Stomach (tissue), 9 donors: Measurements from ENCODE around the gene ANGEL1. TPM values are rescaled to one million over a fixed set of nuclear protein-coding genes. Genes with fewer than 3 reads are reported as not detected.

Source experiments
- DNase-seq, 2 donors: peaks; one replicate each; pipeline versions ENCODE4 v3.0.0 to v3.0.0-alpha.2; 2013 to 2019
- H3K27ac ChIP-seq, 5 donors: fragments of 200-600 bp in 4 of 5; sonication (generic) in 4 of 5; one replicate each; pipeline ENCODE4 v1.5.1; 2013 to 2019; ENCODE audit warnings: mild to moderate bottlenecking in 1 of 5, moderate library complexity in 1 of 5
- H3K27me3 ChIP-seq, 3 donors: fragments of 200-600 bp; sonication (generic); one replicate each; pipeline ENCODE4 v1.5.1; 2017 to 2019; ENCODE audit warnings: mixed run types in 1 of 3
- H3K36me3 ChIP-seq, 4 donors: fragments of 200-600 bp; sonication (generic); 1 replicate in 3 of 4; 2 replicates in 1 of 4; pipeline ENCODE4 v1.5.1; 2016 to 2019
- H3K4me1 ChIP-seq, 4 donors: fragments of 200-600 bp; sonication (generic); one replicate each; pipeline ENCODE4 v1.5.1; 2016 to 2019
- H3K4me3 ChIP-seq, 4 donors: fragments of 200-600 bp; sonication (generic) in 3 of 4; one replicate each; pipeline ENCODE4 v1.5.1; 2016 to 2019; ENCODE audit warnings: mild to moderate bottlenecking in 1 of 4
- H3K9me3 ChIP-seq, 4 donors: fragments of 200-600 bp; sonication (generic); one replicate each; pipeline ENCODE4 v1.5.1; 2016 to 2019
- EP300 ChIP-seq: sonication (generic); formaldehyde crosslinking; IDR thresholded peaks from one replicate; pipeline ENCODE4 v1.6.1; 2017; ENCODE audit warnings: antibody characterized with exemption
- POLR2A ChIP-seq, 4 donors: fragments of 450-650 bp; IDR thresholded peaks; one replicate each; pipeline ENCODE4 v1.6.1; 2016; ENCODE audit warnings: antibody characterized with exemption in 4 of 4, control low read depth in 2 of 4, mild to moderate bottlenecking in 1 of 4, moderate library complexity in 1 of 4
- POLR2AphosphoS5 ChIP-seq, 3 donors: sonication (generic); formaldehyde crosslinking; IDR thresholded peaks; one replicate each; pipeline ENCODE4 v1.6.1; 2016; ENCODE audit warnings: antibody characterized with exemption in 3 of 3
- WGBS, 5 donors: extraction: QIAGEN DNeasy Blood & Tissue Kit in 3 of 5; methylation state at CpG; one replicate each; pipeline versions ENCODE4 v1.1.5 to v1.1.7; 2013 to 2018; 5-methylcytosine and 5-hydroxymethylcytosine counted together
- intact Hi-C: fragments of 100-400 bp; cut with DNase I; formaldehyde crosslinking; loops from one replicate; pipeline ENCODE4 v1.15.1; 2023; ENCODE audit warnings: low total_unique reads
- polyA plus RNA-seq, 3 donors: library from polyadenylated mRNA; stranded (reverse); fragments of 200-250 nt; gene quantifications; one replicate each; pipeline ENCODE4 v1.2.3, GENCODE V29; 2013
- total RNA-seq, 5 donors: library from RNA; depleted of rRNA; stranded (reverse); fragments of >200 nt; gene quantifications; one replicate each; pipeline versions ENCODE4 v1.1.0 to v1.2.3, GENCODE V29; 2014 to 2016
- TF ChIP-seq, protein P1 (sequence below), 7 experiments: fragments of 450-650 bp in 4 of 7; fragments of 200-600 bp in 3 of 7; sonication (generic) in 3 of 7; IDR thresholded peaks; one replicate each; pipeline ENCODE4 v1.5.1; 2016 to 2019; ENCODE audit warnings: antibody characterized with exemption in 7 of 7, control low read depth in 2 of 7, mild to moderate bottlenecking in 1 of 7
- donor health status: healthy with polysubstance abuse.
- donor health status: Bipolar disorder and iron deficiency.
- donor health status: healthy.

Gene ANGEL1
- total and polyA plus RNA-seq, 8 donors: 2.3 to 32.6 (median 12.7) TPM

DNA sequence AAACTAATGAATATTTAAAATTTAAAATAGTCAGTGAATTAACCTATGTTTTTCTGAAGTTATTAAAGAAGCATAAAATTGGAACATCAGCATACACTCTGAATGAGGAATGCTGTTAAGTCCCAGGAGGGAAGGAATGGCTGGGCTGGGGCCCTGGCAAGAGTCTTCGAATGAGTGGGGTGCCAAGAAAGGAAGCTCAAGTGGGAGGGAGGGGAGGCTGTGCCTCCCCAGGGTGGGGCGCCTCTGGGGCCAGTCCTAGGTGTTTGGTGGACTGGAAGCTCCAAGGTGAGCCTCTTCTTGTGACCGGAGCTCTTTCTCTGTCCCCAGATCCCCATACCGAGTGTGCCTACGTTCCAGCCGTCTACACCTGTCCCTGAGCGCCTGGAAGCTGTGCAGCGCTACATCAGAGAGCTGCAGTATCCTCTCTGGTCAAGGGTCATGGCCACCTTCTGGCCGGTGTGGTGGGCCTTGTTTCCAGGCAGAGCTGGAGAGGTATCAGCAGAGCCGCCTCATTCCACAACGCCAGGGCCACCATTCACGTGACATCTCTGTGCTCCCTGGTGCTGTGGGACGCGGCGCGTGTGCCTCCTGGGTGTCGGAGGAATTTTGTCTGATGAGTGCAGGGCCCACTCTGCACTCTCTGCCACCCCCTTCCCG lies 42.9 kb downstream of the ANGEL1 start:
- intact Hi-C loops: no loop called here
- Histone ChIP-seq H3K36me3 (peaks cover 0 to 3% (median 0%) of the 10 kb centered on the region in 4 donors), H3K4me1 (peaks cover 0 to 38% (median 14%) of the 10 kb centered on the region in 4 donors), H3K4me3 (no peak overlapping the region), H3K27ac (peak overlapping the region in 1 of 5 donors; percentile 67), H3K27me3 (no peaks in the 10 kb centered on the region), H3K9me3 (no peaks in the 10 kb centered on the region)
- 85 to 96% (median 88%) methylated on average over 16 to 18 of the region's 18 CpGs for WGBS, 5 donors
- TF ChIP-seq EP300 (no peak), POLR2A (IDR thresholded peaks at IDR 0.05) (no peak), POLR2AphosphoS5 (IDR thresholded peaks at IDR 0.05) (no peak)
- TF ChIP-seq, protein P1, sequence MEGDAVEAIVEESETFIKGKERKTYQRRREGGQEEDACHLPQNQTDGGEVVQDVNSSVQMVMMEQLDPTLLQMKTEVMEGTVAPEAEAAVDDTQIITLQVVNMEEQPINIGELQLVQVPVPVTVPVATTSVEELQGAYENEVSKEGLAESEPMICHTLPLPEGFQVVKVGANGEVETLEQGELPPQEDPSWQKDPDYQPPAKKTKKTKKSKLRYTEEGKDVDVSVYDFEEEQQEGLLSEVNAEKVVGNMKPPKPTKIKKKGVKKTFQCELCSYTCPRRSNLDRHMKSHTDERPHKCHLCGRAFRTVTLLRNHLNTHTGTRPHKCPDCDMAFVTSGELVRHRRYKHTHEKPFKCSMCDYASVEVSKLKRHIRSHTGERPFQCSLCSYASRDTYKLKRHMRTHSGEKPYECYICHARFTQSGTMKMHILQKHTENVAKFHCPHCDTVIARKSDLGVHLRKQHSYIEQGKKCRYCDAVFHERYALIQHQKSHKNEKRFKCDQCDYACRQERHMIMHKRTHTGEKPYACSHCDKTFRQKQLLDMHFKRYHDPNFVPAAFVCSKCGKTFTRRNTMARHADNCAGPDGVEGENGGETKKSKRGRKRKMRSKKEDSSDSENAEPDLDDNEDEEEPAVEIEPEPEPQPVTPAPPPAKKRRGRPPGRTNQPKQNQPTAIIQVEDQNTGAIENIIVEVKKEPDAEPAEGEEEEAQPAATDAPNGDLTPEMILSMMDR (IDR thresholded peaks at IDR 0.05): no peak
- DNase-seq: no peak

DNA sequence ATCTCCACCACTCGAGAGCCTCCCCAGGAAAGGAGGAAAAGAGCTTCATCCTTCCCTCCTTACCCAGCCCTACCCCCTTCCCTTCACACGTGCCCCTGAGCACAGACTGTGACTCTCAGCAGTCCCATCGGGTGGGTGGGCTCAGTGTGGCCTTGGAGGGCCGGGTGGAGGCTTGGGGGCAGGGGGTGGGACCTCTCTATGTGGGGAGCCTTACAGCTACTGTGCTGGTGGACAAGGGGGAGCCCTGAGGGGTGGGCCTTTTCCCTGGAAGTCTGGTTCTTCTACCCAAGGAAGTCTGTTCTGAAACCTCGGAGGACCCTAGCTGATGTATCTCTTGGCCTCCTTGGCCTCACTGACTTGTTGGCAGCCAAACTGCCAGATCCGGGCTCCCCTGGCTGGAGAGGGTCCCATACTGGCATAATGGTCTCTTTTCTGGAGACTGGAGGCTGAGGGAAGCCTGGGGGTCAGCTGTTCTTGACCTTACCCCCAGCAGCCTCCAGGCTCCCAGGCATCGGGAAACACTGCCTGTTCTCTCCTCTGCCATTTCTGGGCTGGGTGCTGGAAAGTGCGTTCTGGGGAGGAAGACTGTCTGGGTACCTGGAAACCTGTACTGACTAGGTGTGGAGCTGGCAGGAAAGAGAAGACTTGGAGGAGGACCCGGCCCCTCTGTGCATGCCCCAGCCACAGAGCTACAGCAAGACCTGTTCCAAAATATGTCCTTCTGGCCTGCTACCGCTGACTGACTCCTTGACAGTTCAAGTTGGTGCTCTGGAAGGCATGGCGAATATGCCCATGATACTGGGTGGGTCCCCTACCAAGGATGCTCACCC lies 43.8 kb downstream of the ANGEL1 start:
- no peak overlapping the region for H3K4me3 ChIP-seq
- 62 to 73% (median 69%) methylated on average over 7 to 11 of the region's 11 CpGs for WGBS, 5 donors
- DNase-seq: no peak
- intact Hi-C loops: no loop called here
- no peaks in the 10 kb centered on the region for H3K9me3 ChIP-seq
- peaks cover 0 to 36% (median 12%) of the 10 kb centered on the region in 4 donors for H3K4me1 ChIP-seq
- no peaks in the 10 kb centered on the region for H3K27me3 ChIP-seq
- H3K36me3 ChIP-seq: peaks cover 0 to 3% (median 0%) of the 10 kb centered on the region in 4 donors
- TF ChIP-seq, protein P1 (IDR thresholded peaks at IDR 0.05): no peak
- TF ChIP-seq EP300 (no peak), POLR2A (IDR thresholded peaks at IDR 0.05) (no peak), POLR2AphosphoS5 (IDR thresholded peaks at IDR 0.05) (no peak)
- H3K27ac ChIP-seq: peak overlapping the region in 4 of 5 donors; percentile 10 to 73 (median 62)

DNA sequence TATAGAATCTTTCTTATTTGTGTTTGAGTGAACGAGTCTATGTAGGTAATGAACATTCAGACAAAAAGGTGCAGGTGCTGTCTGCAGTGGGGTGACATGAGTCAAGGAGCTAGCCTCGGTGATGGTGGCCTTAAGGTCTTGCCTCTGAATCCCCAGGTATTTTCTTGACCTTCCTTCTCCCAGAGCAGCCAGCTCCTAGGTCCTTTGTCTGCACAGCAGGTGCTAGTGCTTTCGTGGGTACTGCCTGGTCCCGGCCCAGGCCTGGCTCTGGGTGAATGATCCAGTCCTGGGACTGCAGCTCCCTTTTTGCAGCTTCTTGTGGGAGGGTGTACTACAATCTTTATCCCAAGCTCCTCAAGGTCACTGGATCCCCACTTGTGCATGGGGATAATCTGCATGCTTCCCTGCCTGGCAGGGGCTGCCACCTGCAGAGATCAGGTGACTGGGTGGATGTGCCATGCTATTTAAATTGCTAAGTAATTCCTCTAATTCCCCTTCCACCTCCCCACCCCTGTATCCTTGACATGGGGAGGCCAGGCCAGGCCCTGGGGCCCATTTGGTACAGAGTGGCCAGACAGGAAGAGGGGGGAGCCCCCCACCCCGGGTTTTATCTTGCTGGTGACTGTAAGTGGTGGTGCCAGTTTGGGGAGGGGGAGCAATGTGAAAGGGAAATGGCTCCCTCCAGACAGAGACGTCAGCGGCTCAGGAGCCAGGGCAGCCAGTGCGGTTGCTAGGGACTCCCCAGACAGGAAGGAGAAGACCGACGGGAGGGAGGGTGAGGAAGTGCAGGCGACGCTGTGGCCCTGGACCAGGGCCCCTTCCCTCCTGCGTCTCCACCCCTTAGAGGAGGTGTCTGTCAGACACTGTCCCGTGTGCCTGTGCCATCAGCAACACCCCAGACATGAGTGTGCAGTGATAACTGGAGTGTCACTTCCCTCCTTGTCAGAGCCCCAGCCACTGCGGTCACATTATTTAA lies 44.7 kb downstream of the ANGEL1 start:
- WGBS, 5 donors: 38 to 59% (median 48%) methylated on average over 8 to 15 of the region's 15 CpGs
- intact Hi-C loops: no loop called here
- TF ChIP-seq EP300: no peak
- TF ChIP-seq, protein P1 (IDR thresholded peaks at IDR 0.05): no peak
- TF ChIP-seq POLR2AphosphoS5 (IDR thresholded peaks at IDR 0.05): peak in 2 of 3 donors; percentile 7 to 19

More for the DNA sequence above, 44.7 kb downstream of the ANGEL1 start:
- no peak overlapping the region for H3K4me3 ChIP-seq
- H3K4me1 ChIP-seq: peaks cover 0 to 36% (median 10%) of the 10 kb centered on the region in 4 donors
- no peaks in the 10 kb centered on the region for H3K9me3 ChIP-seq
- peaks cover 0 to 3% (median 0%) of the 10 kb centered on the region in 4 donors for H3K36me3 ChIP-seq
- DNase-seq: peak; percentile 40 to 85
- peak overlapping the region; percentile 10 to 73 (median 56) for H3K27ac ChIP-seq
- peaks cover 0 to 3% (median 0%) of the 10 kb centered on the region in 3 donors for H3K27me3 ChIP-seq
